Measurements from ENCODE around the gene PKIG.

DNA sequence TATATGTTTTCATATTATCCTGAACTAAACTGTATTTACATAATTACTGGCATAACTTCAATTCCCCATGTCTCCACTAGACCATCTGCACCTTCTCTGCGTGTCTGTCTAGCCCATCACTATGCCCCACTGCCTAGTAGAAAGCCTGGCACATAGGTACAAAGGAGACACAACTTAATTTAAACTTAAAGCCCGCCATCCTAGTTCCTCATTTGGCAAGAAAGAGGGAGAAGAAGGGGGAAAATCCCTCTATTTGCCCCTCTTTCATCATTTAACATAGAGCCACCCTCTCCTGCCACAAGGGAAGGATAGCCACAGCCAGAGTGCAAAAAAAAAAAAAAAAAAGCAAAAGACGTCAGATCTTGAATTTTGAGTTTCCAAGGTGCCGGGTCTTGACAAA is 1.8 kb downstream of the PKIG start:
- TF ChIP-seq NFRKB (IDR thresholded peaks at IDR 0.05) (no peak), SP1 (IDR thresholded peaks at IDR 0.05) (no peak), TARDBP (IDR thresholded peaks at IDR 0.05) (no peak), FOXM1 (IDR thresholded peaks at IDR 0.05; ENCODE audit: borderline replicate concordance) (no peak), BHLHE40 (IDR thresholded peaks at IDR 0.05; ENCODE audit: borderline replicate concordance) (no peak), SUZ12 (IDR thresholded peaks at IDR 0.05) (no peak), ARNT (IDR thresholded peaks at IDR 0.05) (no peak), HDGF (IDR thresholded peaks at IDR 0.05; ENCODE audit: borderline replicate concordance) (no peak), ELF4 (IDR thresholded peaks at IDR 0.05) (no peak), FOXK2 (IDR thresholded peaks at IDR 0.05) (no peak)
- TF ChIP-seq, protein P1, sequence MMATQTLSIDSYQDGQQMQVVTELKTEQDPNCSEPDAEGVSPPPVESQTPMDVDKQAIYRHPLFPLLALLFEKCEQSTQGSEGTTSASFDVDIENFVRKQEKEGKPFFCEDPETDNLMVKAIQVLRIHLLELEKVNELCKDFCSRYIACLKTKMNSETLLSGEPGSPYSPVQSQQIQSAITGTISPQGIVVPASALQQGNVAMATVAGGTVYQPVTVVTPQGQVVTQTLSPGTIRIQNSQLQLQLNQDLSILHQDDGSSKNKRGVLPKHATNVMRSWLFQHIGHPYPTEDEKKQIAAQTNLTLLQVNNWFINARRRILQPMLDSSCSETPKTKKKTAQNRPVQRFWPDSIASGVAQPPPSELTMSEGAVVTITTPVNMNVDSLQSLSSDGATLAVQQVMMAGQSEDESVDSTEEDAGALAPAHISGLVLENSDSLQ (IDR thresholded peaks at IDR 0.05) = no peak

Data from HEK293T (cell line).